HG02763 (cell line): Measurements from ENCODE around the gene SPRED1.
A peak's percentile ranks its signal among the peaks of the same experiment; 100 is the strongest.
"Not testable (repeated sequence)": the region's sequence is repeated elsewhere in the genome, so short reads cannot be mapped to it uniquely, and the experiment has no call there.

Experiments
- ATAC-seq: cut with Tn5 transposase; IDR thresholded peaks from one replicate; pipeline ENCODE4 v1.9.1; 2021; ENCODE audit warnings: mild to moderate bottlenecking, moderate library complexity; ENCODE audit not compliant: unreplicated experiment

Gene SPRED1

DNA sequence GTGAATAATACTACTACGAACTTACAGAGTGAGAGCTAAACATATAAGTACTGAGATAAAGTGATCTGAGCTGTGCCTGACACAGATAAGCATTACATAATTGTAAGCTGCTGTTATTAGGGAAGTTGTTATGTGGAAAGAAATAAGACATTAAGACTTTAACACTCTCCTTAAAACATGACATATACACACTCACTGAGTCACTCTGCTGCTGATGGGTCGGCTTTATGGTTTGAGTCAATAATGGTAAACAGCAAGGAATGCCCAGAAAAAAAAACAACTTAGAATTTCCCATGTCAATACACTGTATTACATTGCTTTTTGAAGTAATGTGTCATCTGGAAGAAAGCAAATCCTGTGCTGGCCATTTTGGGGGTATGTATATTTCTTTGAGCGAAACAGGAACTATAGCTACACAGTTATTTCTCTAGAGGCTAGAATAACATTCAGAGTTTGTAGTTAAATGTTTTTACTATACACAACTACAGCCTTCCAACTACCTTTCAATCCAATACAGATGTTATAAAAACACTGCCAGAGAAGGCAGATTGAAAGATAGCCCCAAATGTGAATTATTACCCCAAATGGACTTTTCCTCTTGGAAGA, 22.8 kb upstream of the SPRED1 start:
- no peak for ATAC-seq

DNA sequence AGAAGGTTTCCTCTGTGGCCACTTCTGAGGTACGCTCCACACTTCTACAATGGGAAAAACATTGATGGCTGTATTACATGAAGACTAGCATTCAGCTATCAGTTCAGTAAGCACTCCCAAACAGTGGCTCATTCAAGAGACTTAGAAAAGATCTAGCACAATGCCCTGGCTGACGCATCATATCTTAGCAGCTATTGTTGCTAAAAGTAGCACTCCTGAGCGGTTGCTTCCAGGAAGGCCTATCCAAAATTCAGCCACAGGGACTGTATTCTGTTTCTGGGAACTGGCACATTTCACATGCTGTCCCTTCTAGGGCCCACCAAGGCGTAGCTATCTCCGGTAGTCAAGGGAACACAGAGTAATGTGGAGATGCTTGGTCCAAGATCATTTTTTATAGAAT, 21.2 kb upstream of the SPRED1 start:
- no peak for ATAC-seq

GRCh38 chr15:38237021-38237420, 15.6 kb upstream of the SPRED1 start:
- ATAC-seq = not testable (repeated sequence)

DNA sequence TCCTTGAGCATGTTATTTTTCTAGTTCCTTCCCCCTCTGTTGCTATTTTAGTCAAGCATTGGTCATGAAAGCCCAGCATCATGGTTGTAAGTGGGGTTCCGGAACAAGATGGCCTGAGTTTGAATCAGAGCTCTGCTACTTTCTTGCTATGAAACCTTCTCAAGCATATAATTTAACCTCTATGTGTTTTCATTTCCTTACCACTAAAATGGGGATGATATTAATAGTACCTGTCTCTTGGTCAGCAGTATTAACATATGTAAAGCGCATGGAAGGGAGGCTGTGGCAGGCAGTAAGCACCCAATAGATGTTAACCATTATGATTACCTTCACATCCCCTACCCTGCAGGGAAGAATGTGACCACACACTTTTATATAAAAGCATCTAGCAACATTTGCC, 14.3 kb upstream of the SPRED1 start:
- no peak for ATAC-seq

- ATAC-seq = peak; percentile 80
Measured at GRCh38 chr15:38242055-38242454, 10.6 kb upstream of the SPRED1 start.

GRCh38 chr15:38243278-38244055, 9.2 kb upstream of the SPRED1 start:
- no peak for ATAC-seq

DNA sequence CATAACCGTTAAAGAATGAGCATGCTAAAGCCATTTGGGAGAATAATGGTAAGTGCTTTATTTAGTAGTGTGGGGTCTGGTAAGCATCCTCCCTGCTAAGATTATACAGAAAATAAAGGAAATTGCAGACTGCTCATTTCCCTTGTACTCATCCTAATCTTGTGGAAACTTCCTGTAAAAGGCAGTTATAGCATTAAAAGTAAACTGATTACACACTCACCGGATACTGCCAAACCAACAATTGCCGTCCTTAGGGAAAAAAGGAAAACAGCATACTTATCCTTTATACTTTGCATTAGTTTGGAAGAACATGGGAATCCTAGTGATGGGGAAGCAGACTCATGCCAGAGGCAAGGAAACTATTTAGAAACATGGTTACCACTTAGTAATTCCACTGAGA, 5.3 kb upstream of the SPRED1 start:
- ATAC-seq = no peak

DNA sequence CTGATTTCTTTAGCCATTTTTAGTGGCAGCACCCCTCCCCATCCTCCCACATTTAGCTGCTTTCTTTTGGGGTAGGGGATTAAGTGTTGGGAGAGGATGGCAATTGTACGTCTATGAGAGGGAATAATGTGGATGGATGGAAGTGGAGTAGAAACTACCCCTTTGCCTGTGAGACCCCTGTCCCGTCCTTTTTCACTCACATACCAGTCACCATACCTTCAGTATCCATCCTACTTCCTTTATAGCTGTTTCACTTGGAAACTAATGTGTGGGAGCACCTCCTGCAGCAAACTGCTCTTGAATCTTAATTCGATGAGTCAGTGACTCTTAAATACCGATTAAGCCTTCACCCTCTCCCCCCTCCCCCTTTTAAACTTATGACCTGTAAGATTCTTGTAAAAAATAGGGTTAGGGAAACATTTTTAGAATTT, 730 bp downstream of the SPRED1 start:
- no peak for ATAC-seq

- ATAC-seq = peak; percentile 42
Measured at GRCh38 chr15:38254051-38254883, 1.6 kb downstream of the SPRED1 start.

GRCh38 chr15:38255690-38256089, 3.1 kb downstream of the SPRED1 start:
- ATAC-seq = no peak

GRCh38 chr15:38257676-38258075, 5.0 kb downstream of the SPRED1 start:
- no peak for ATAC-seq

DNA sequence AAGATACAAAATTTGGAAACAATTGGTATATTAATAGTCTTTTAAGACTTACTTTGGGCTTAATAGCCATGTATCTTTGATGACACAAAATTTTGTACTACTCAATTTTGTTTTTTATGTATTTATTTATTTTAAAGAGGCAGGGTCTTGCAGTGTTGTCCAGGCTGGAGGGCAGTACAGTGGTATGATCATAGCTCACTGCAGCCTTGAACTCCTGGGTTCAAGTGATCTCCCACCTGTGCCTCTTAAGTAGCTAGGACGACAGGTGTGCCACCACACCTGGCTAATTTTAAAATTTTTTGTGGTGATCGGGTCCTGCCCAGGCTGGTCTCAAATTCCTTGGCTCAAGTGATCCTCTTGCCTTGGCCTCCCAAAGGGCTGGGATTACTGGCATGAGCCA, 6.5 kb downstream of the SPRED1 start:
- ATAC-seq = no peak

DNA sequence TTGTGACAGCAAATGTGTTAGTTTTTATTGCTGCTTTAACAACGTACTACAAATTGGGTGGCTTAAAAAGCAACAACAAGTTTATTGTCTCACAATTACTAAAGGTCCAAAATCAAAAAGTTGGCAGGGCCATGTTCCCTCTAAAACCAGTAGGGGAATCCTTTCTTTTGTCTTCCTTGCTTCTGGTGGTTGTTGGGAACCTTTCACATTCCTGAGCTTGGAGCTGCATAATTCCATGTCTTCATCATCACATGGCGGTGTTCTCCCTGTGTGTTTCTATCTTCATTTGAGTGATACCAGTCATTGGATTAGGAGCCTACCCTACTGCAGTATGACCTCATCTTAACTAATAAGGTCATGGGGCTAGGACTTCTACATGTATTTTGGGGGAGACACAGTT, 7.4 kb downstream of the SPRED1 start:
- ATAC-seq = no peak

GRCh38 chr15:38263251-38263650, 10.6 kb downstream of the SPRED1 start:
- ATAC-seq = no peak

- ATAC-seq = no peak
Measured at GRCh38 chr15:38263996-38264395, 11.4 kb downstream of the SPRED1 start.

- ATAC-seq = no peak
Measured at GRCh38 chr15:38266247-38266986, 13.8 kb downstream of the SPRED1 start.

DNA sequence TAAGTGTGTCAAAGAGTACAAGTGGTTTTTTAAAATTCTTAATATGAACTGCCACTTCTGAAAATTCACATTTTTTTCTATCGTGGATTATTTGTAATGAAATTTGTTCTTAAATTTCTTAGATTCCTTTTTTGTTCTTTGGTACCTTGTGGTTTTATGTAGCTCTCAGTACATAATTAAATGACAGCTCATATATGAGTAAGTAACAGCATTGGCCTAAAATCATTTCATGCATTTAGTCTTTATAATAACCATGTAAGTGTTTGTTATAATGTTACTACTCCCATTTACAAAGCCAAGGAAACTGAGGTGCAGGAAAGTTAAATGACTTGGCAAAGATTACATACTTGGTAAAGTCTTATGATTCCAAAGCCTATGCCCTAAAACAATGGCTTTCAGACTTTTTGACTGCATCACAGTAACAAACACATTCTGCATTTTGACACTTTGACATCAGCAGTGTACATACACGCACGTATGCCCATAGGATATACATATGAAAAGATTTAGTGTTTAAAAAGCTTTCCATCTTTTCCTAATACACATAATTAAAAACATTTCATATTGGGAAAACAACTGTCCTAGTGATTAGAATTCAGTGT, 14.9 kb downstream of the SPRED1 start:
- no peak for ATAC-seq

DNA sequence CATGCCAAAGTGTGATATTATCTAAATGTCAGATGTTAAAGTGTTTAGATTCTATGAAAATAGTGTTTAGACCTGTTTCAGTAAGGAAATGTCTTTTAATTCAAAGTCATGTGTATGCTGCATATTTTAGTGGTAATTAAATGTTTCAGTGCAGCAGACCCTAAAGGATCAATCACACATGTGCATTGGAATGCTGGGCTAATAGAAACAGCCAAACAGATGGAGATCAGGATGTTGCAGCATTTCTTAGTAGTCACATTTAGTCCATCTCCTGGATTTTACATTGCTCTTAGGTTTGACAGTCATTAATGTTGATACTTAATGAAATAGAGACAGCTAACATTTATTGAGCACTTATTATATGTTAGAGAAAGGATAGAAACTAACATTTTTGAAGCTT, 18.5 kb downstream of the SPRED1 start:
- ATAC-seq = no peak

DNA sequence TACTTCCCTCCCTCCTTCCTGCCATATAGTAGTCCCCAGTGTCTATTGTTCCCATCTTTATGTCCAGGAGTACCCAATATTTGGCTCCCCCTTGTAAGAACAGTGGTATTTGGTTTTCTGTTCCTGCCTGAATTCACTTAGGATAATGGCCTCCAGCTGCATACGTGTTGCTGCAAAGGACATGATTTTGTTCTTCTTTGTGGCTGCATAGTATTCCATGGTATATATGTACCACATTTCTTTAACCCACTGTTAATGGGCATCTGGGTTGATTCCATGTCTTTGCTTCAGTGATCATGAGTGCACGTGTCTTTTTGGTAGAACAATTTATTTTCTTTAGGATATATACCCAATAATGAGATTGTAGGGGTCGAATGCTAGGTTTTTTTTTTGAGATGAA, 19.3 kb downstream of the SPRED1 start:
- no peak for ATAC-seq

- ATAC-seq = not testable (repeated sequence)
Measured at GRCh38 chr15:38272431-38272830, 19.8 kb downstream of the SPRED1 start.

DNA sequence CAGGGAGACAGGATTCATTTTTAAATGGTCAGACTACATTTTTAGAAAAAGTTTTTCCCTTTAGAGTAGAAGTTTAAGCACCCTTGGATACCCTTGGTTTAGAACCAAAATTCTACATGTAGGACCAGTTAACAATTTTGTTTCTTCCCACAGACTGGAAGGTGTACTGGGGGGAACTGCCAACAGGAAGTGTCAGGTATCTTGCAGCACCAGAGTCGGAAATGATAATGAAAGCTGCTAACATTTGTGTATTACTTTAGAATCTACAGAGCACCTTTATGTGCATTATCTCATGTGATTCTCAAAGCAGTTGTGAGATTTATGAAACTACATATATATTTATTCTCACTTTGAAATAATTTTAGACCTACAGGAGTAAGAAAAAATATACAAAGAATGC, 21.5 kb downstream of the SPRED1 start:
- ATAC-seq = no peak
